ENCODE results near the gene KBTBD3. TPM values are rescaled to one million over a fixed set of nuclear protein-coding genes. Genes with fewer than 3 reads are reported as not detected.
A peak's percentile ranks its signal among the peaks of the same experiment; 100 is the strongest.

KBTBD3 gene, protein sequence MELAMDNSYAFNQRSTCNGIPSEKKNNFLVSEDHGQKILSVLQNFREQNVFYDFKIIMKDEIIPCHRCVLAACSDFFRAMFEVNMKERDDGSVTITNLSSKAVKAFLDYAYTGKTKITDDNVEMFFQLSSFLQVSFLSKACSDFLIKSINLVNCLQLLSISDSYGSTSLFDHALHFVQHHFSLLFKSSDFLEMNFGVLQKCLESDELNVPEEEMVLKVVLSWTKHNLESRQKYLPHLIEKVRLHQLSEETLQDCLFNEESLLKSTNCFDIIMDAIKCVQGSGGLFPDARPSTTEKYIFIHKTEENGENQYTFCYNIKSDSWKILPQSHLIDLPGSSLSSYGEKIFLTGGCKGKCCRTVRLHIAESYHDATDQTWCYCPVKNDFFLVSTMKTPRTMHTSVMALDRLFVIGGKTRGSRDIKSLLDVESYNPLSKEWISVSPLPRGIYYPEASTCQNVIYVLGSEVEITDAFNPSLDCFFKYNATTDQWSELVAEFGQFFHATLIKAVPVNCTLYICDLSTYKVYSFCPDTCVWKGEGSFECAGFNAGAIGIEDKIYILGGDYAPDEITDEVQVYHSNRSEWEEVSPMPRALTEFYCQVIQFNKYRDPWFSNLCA
- total RNA-seq (2014; rRNA removed; shearing (Covaris generic); ENCODE audit: low replicate concordance) = 0.14 and 1.2 TPM in 2 replicates

DNA sequence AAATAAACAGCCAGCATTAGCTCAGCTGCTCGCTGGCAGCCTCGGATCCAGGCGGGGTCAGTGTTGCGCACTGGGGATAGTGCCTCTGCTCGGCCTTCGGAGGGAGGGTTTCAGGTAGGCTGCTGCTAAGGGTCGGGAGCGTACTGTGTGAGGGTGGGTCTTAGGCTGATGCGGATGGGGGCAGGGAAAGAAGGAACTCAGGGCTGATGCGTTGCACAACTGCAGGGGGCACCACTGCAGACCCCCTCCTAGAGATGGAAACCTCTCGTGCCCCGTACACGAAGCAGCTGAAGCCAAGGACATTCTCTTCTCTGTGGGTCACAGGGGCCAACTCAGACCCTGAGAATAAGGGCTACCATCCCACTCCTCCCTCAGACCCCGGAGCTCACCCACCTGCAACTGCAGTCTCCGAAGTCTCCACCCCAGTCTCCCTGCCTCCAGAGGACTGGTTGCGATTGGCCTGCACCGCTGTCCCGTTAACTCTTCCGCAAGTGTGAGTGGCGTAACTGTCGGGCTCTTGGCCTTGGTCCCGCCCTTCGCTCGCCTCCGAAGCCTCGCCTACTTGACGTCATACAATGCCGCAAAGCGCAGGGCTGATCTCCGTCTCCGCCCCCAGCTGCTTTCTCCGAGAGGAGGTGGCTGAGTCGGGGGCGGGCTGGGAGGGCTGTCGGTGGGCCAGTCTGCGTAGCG is at the start of gene KBTBD3:
KBTBD3 (minus strand) TSS at position 429 of the 690 bp plus-strand sequence. CDS start 18,250 bp downstream, outside the sequence.
- in situ Hi-C loops (cut with HindIII; ENCODE audit: low pct_unique_long_range_greater_than_20kb, low sequenced_read_pairs) = no loop called here
- peak; percentile 94 for DNase-seq (ENCODE audit: low read depth)

DNA sequence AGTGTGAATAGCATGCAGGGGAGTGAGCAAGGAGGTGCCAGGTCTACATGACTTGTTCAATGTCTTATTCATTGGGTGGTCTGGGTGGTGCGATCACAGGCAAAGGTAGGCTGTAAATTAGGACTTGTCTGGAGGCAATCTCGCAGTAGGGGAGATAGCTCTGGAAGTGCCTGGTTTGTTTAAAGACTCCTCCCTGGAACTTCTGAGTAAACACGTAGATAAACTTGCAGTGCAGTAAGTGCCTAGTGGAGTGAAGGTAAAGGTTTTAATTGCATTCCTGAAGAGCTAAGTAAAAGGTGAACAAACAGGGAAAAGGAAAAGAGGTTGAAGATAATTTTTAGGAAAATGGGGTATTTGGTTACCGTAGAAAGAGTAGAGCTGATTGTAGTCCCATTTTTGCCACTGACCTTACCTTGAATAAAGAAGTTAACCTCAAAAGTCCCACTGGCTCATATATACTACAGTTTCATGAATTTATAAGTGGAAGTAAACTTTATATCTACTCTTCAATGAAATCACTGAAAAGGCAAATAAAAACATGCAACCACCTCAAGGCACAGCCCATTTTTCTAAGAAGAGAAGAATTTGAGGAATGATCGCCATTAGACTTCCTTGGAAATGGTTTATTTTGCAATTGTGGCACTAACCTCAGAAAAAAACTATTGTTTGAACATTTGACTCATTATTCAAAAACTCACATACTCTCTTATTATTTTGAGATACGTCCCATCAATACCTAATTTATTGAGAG is 44.6 kb upstream of the KBTBD3 start:
- DNase-seq (ENCODE audit: low read depth) = no peak
- in situ Hi-C loops (cut with HindIII; ENCODE audit: low pct_unique_long_range_greater_than_20kb, low sequenced_read_pairs) = no loop called here

DNA sequence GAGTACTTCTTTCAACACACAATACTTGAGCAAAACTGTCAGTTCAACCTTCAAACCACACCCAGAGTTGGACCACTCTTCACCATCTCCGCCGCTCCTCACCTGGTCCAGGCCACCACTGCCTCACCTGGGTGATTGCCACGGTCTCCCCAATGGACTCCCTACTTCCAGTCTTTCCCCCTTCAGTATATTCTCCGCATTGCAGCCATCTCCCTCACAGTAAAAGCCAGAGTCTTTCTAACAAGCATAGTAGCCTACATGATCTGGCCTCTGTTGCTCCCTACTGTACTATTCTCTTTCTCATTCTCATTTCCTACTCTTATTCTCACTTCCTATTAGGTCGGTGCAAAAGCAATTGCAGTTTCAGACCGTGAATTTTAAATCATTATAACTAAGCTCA is 28.8 kb upstream of the KBTBD3 start:
- in situ Hi-C loops (cut with HindIII; ENCODE audit: low pct_unique_long_range_greater_than_20kb, low sequenced_read_pairs) = no loop called here

DNA sequence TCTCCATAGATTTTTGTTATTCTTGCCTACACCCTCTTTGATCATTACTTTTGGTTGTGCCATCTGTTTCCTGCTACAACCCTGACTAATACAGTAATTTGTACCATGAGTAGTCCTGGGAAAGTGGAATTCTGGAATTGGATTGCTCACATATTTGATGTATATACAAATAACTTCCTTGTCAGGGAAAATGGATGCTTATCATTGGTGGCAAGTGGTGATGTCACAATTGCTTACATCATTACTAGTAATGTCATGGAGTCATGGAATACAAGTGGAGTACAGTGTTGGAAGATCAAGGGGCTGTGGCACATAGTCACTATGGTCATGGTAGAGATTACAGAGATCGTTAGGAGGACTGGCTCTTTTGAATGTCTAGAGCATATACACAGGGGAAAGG is 24.7 kb upstream of the KBTBD3 start:
- peak; percentile 13 for DNase-seq (ENCODE audit: low read depth)
- in situ Hi-C loops (cut with HindIII; ENCODE audit: low pct_unique_long_range_greater_than_20kb, low sequenced_read_pairs) = no loop called here

More for the DNA sequence above, 28.8 kb upstream of the KBTBD3 start:
- DNase-seq (ENCODE audit: low read depth) = no peak

DNA sequence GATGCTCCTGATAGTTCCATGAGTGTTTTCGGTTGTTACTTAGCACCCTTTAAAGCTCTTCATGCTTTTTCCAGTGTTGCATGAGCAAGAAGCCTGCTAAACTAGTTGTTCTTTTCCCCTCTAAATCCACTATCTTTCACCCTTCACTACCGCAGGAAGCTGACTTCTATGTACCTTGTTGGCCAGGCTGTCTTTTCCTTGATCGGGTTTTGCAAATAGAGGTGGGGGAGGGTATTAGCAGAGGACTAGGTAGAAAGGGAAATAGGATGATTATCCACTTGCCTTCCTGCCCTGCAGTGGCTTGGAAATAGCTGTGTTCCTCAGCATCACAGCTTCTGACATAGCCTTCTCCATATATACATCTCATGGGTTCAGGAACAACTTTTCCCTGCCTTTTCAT is 24.2 kb upstream of the KBTBD3 start:
- DNase-seq (ENCODE audit: low read depth) = no peak
- in situ Hi-C loops (cut with HindIII; ENCODE audit: low pct_unique_long_range_greater_than_20kb, low sequenced_read_pairs) = no loop called here

DNA sequence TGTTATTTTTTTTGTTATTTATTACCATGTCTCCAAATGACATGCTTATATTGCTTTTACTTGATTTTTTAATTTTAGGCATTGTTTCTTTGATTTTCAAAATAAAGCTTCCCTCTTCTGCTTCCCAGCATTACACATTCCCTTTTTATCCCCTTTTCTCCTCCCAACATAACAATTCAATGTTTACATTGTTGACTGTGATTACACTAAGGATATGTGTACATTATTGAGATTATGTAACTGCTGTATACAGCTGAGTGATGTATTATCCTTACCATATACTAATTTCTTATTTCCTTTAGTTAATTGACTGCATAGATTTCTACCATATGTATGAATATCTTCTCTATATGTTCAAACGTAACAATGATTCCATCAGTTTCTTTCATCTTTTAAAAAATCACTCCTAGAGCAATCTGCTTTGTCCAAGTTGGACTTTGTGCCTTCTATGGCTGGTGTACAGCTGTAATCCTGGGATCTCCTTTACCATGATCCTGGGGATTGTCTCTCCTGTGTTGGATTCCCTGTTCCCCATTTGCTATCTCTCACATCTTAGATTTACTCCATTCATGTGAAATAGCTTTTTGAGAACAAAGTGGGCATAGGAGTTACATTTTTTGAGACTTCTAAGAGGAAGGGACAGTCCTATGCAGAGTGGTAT is 21.9 kb upstream of the KBTBD3 start:
- in situ Hi-C loops (cut with HindIII; ENCODE audit: low pct_unique_long_range_greater_than_20kb, low sequenced_read_pairs) = no loop called here
- DNase-seq (ENCODE audit: low read depth) = no peak

DNA sequence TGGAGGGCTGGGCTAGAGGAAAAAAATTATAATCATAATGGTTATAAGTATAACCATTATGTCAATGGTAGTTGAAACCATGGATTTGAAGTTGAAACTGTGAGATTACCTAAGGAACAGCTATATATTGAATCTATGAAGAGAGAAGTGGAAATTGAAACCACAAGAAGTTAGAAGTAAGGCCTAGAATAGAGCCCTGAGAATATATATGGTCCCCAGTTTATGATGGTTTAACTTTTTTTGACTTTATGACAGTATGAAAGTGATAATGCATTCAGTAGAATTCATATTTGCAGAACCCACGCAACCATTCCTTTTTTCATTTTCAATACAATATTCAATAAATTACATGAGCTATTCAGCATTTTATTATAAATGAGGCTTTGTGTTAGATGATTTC is 15.3 kb upstream of the KBTBD3 start:
- in situ Hi-C loops (cut with HindIII; ENCODE audit: low pct_unique_long_range_greater_than_20kb, low sequenced_read_pairs) = no loop called here

DNA sequence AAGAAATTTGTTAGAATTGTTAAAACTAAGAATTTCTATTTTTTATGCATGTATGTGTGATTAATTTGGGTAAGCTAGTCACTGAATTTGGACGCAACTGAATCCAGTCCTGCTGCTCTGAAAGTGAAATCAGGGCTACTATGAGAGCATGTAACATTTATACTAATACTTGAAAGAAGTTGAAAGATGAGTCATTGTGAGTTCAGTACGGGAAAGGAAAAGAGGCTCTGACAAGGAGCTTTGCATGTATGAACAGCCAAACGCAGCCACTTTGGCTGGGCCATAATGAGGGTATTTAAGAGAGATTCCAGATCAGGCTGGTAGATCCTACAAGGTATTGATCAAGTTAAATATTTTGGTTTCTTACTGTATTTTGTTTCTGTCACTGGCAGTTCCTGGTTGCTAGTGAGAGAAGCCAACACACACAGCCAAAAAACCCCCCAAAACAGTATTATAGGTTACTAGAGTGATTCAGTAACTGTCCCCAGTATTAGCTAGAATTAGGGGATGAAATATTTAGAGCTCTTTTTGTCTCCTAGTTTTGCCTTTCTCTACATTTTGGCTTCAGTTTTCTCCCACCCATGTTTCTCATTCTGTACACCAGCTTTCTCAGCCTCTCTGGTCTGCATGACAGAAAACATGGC is 14.5 kb upstream of the KBTBD3 start:
- no peak for DNase-seq (ENCODE audit: low read depth)
- in situ Hi-C loops (cut with HindIII; ENCODE audit: low pct_unique_long_range_greater_than_20kb, low sequenced_read_pairs) = no loop called here

More for the DNA sequence above, 15.3 kb upstream of the KBTBD3 start:
- no peak for DNase-seq (ENCODE audit: low read depth)

DNA sequence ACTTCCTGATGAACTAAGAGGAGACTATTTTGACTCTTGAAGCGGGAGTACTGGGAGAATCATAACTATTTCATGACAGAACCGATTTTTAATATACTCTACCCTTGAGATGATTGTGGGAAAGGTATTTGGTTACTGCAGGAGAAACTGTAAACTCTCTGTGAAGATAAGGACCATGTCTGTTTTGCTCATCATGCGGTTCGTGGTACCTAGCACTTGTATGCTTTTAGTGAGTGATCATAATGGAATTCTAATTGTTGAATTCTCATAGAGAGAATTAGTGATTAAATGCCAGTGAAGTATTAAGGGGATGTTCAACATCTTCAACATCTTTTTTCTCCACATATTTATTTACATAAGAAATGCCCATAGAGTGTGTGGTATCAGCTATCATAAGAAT is 11.7 kb upstream of the KBTBD3 start:
- DNase-seq (ENCODE audit: low read depth) = no peak
- in situ Hi-C loops (cut with HindIII; ENCODE audit: low pct_unique_long_range_greater_than_20kb, low sequenced_read_pairs) = no loop called here

DNA sequence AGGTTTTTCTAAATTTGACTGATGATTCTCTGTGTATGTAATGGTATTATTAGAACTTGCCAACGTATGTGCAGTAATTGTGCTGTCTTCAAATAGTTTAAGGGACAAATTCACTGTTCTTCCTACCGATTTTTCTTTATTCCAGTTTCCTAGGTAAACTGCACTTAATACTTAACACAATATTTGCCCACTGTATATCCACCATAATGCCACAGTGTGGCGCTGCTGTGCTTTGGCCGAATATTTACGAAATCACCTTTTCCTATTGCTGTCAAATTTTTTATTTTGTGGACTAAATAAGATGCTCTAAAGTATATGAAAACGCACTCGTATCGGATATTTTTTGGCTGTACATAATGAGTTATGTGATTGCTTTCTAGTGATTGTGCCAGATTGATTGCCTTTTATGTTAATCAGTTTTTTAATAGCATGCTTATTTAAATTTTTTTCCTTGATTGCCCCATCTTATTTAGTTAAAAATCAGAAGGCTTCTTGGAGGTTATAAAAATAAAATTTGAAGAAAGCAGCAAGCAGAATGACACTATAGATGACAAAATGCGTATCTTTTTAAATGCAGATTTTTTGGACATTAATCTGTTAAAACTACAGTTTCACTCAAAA is 10.8 kb upstream of the KBTBD3 start:
- in situ Hi-C loops (cut with HindIII; ENCODE audit: low pct_unique_long_range_greater_than_20kb, low sequenced_read_pairs) = no loop called here

DNA sequence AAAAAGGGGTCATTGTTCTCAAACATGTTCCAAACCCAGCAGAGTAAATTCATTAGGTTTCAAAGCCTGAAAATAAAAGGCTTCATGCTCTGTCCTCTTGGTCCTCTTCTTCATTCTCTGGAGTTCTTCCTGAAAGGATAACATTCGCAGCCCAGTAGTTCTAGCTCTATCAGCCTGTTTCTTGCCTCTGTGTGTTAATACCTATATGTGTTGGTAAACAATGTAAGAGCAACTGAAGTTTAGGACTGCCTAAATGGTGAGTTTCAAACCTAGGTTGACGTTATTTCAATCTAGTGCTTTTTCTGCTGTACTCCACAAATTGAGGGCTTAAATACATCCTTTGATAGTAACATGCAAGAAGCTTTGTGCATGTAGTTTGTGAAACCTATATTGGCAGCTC is 9.7 kb upstream of the KBTBD3 start:
- in situ Hi-C loops (cut with HindIII; ENCODE audit: low pct_unique_long_range_greater_than_20kb, low sequenced_read_pairs) = no loop called here

More for the DNA sequence above, 10.8 kb upstream of the KBTBD3 start:
- peak; percentile 12 for DNase-seq (ENCODE audit: low read depth)

DNA sequence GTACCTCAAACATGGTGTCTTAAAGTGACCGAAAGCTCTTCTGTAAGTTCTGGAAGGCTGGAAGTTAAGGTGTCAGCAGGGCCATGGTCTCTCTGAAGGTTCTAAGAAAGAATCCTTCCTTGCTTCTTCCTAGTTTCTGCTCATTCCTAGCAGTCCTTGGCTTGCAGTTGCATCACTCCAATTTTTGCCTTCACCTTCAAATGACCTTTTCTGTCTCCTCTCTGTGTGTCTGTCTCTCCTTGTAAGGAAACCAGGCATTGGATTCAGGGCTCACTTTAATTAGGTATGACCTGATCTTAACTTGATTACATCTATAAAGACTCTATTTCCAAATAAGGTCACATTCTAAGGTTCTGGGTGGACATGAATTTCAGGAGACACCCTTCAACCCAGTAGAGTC is 9.0 kb upstream of the KBTBD3 start:
- no peak for DNase-seq (ENCODE audit: low read depth)
- in situ Hi-C loops (cut with HindIII; ENCODE audit: low pct_unique_long_range_greater_than_20kb, low sequenced_read_pairs) = no loop called here

More for the DNA sequence above, 9.7 kb upstream of the KBTBD3 start:
- no peak for DNase-seq (ENCODE audit: low read depth)

DNA sequence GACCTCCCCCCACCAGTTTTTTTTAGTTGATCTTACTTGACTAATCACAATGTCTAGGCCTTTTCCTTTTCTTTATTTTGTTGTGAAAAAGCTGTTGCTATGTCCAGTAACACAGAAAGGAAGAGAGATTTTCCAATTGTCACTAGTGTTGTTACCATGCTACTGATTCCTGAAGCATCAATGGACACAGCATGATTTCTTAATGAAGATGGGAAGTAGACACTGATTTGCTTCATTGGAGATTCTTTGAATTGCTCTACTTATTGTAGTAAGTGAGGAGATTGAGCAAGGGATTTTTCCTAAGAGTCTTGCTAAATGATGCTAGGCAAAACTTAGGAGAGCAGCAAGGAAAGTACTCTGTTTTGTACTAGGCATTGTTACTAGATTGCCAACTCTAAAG is 4.9 kb upstream of the KBTBD3 start:
- DNase-seq (ENCODE audit: low read depth) = no peak
- in situ Hi-C loops (cut with HindIII; ENCODE audit: low pct_unique_long_range_greater_than_20kb, low sequenced_read_pairs) = no loop called here

DNA sequence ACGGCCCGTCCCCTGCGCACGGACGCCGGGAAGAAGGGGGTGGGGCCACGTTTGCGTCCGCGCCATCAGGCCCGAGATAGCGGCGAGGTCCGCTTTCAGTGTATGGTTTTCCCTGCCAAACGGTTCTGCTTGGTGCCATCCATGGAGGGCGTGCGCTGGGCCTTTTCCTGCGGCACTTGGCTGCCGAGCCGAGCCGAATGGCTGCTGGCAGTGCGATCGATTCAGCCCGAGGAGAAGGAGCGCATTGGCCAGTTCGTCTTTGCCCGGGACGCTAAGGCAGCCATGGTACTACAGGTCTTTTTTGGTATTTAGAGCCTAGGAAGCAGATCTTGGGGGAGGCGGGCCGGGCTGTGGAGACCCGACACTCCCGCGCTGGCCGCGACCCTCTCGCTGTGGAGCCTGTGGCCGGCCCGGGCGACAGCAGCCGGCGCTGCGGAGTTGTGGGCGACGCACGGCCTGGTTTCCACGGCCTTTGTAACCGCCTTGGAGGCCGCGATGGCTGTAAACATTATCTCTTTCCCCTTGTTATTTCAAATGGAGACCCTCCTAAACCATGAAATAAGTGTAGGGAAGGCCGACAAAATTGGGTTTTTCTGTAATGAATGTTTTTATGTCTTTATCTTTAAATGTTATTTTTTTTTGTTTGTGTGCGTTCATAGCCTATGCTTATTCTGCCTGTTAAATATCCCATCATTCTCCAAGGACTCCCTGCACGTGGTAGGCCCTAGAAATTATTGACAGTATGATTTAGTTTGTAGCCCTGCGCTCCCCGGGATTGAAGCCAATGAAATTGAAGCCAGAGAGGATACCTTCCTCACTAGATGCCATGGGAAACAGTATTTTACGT is 685 bp upstream of the KBTBD3 start, which contains the start of gene AASDHPPT:
AASDHPPT (plus strand) TSS at position 54 of the 847 bp plus-strand sequence; CDS start at position 103, 49 bp downstream.
- DNase-seq (ENCODE audit: low read depth) = peak; percentile 69
- in situ Hi-C loops (cut with HindIII; ENCODE audit: low pct_unique_long_range_greater_than_20kb, low sequenced_read_pairs) = no loop called here

DNA sequence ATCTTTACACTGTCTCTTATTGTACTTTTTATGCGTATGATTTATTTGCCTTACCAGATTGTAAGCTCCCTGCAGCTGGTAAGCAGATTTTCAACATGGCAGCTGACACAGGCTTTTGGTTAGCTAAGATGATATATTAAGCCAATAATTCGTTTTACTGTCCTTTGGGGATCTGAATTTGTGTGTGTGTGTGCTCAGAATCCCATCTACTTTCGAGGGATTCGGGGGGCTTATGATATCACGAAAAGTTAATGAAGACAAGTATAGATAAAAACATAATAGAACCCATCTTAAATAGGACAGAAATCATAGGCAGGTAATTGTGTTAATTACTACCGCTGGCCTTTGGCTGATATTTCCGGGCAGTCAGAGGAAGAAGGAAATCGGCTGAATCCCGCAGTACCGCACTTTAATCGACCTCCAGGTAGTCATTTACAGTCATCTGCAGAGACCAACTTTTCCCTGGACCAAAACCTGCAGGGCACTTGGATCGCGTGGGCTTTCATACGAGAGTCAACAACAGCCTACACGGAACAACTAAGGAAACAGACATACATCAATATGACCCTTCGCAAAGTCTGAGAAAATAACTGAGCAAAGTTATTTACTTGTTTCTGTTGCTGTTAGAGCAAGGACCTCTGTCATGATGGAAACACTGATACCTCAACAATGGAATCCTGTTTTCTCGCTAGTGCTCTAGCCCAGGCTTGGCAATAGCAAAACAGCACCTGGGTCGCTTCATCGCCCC is 802 bp downstream of the KBTBD3 start:
- in situ Hi-C loops (cut with HindIII; ENCODE audit: low pct_unique_long_range_greater_than_20kb, low sequenced_read_pairs) = no loop called here
- DNase-seq (ENCODE audit: low read depth) = no peak

DNA sequence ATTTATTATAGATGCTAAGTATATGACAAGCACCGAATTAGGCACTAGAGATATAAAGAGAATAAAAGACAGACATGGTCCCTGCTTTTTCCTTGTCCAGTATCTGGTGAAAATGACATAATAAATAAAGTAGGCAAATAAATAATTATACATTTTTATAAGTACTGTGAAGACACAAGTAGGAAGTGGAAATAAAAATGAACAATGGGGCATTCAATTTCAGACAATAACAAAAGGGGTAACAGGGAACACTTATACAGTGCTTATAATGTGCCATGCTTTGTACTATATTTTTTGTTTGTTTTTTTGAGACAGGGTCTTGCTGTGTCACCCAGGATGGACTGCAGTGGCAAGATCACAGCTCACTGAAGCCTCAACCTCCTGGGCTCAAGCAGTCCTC is 4.3 kb downstream of the KBTBD3 start:
- no peak for DNase-seq (ENCODE audit: low read depth)
- in situ Hi-C loops (cut with HindIII; ENCODE audit: low pct_unique_long_range_greater_than_20kb, low sequenced_read_pairs) = no loop called here
